Panc1 (cell line): Measurements from ENCODE around the gene CDH13. TPM values are rescaled to one million over a fixed set of nuclear protein-coding genes. Genes with fewer than 3 reads are reported as not detected.

Experiments
- ATAC-seq: fragments of 200-7000 bp; cut with Tn5 transposase; 2 replicates; pipeline ENCODE4 v1.9.1; 2020; ENCODE audit warnings: mild to moderate bottlenecking, moderate library complexity
- BruUV-seq: library from RNA; stranded (reverse); fragments of 400-500 nt; replicated peaks from 2 replicates; lab custom pipeline; 2021; lab: Mats Ljungman, UMichigan
- CTCF ChIA-PET: fragments of 300-600 bp; sonication (Branson Sonifier 250); formaldehyde crosslinking; loops from one replicate; lab custom pipeline; 2022; ENCODE audit warnings: antibody characterized with exemption; lab: Charles Lee
- POLR2A ChIA-PET: fragments of 300-600 bp; sonication (Branson Sonifier 250); formaldehyde crosslinking; loops from one replicate; lab custom pipeline; 2022; ENCODE audit warnings: antibody characterized with exemption; lab: Charles Lee
- DNase-seq: peaks from one replicate; pipeline ENCODE4 v3.0.0-alpha.2; 2010; ENCODE audit warnings: low read depth, low spot score
- H3K27ac ChIP-seq: 2 replicates; pipeline ENCODE4 v1.5.1; 2011; ENCODE audit warnings: mild to moderate bottlenecking, low read length, inconsistent platforms
- H3K27me3 ChIP-seq: fragments of 200-500 bp; sonication (Bioruptor generic); 2 replicates; pipeline ENCODE4 v1.6.0; 2014; ENCODE audit warnings: low read length, inconsistent platforms; ENCODE audit not compliant: control insufficient read depth, insufficient read depth
- H3K36me3 ChIP-seq: fragments of 200-500 bp; sonication (Bioruptor generic); 2 replicates; pipeline ENCODE4 v1.5.1; 2014; ENCODE audit warnings: inconsistent platforms, mild to moderate bottlenecking, low read length, moderate library complexity; ENCODE audit not compliant: control insufficient read depth, insufficient read depth
- H3K4me1 ChIP-seq: 2 replicates; pipeline ENCODE4 v1.5.1; 2011; ENCODE audit warnings: inconsistent platforms, mild to moderate bottlenecking, low read length, moderate library complexity; ENCODE audit not compliant: control insufficient read depth, insufficient read depth
- H3K4me3 ChIP-seq, 2 experiments: 2 replicates each; pipeline ENCODE4 v1.5.1; 2011 to 2012; ENCODE audit warnings: low read depth in 2 of 2, low read length in 2 of 2, mild to moderate bottlenecking in 2 of 2, inconsistent platforms in 1 of 2, moderate library complexity in 1 of 2
- H3K9me3 ChIP-seq: fragments of 200-500 bp; sonication (Bioruptor generic); 2 replicates; pipeline ENCODE4 v1.5.1; 2014; ENCODE audit warnings: low read depth, mild to moderate bottlenecking, inconsistent platforms, low read length, moderate library complexity; ENCODE audit not compliant: control insufficient read depth, insufficient read depth
- CTCF ChIP-seq: fragments of 450-650 bp; IDR thresholded peaks from 2 replicates; pipeline ENCODE4 v1.5.1; 2017; ENCODE audit warnings: mild to moderate bottlenecking
- POLR2AphosphoS5 ChIP-seq: IDR thresholded peaks from 2 replicates; pipeline ENCODE4 v1.6.1; 2012; ENCODE audit warnings: mild to moderate bottlenecking, low read depth, low read length, moderate library complexity
- SIN3A ChIP-seq: IDR thresholded peaks from 2 replicates; pipeline ENCODE4 v1.6.1; 2012; ENCODE audit warnings: low read depth, mild to moderate bottlenecking, low read length, moderate library complexity, borderline replicate concordance; ENCODE audit not compliant: insufficient read depth
- TCF7L2 ChIP-seq: IDR thresholded peaks from 2 replicates; pipeline ENCODE4 v1.6.1; 2011; ENCODE audit warnings: mild to moderate bottlenecking, low read depth, low read length, inconsistent platforms
- in situ Hi-C: cut with HindIII; loops from 2 replicates; pipeline ENCODE4 v1.10.0; 2016; ENCODE audit warnings: low sequenced_read_pairs, low pct_unique_long_range_greater_than_20kb
- intact Hi-C: fragments of 100-400 bp; cut with micrococcal nuclease; formaldehyde crosslinking; loops from one replicate; pipeline ENCODE4 v1.10.0; 2022; ENCODE audit not compliant: unreplicated experiment
- total RNA-seq: library from RNA; stranded (reverse); gene quantifications from one replicate; pipeline ENCODE4 v1.2.1, GENCODE V29; 2021; ENCODE audit not compliant: unreplicated experiment
- TF ChIP-seq, protein P1 (sequence below), 2 experiments: IDR thresholded peaks; 2 replicates each; pipeline ENCODE4 v1.6.1; 2011 to 2012; ENCODE audit warnings: low read depth in 2 of 2, control low read depth in 1 of 2, low read length in 1 of 2, mild to moderate bottlenecking in 1 of 2, moderate library complexity in 1 of 2; ENCODE audit not compliant: insufficient read depth in 1 of 2

The CDH13 gene
- total RNA-seq, 1 experiment from 2014 or later: not detected

- Histone ChIP-seq H3K4me1 (no peaks in the 10 kb centered on the region), H3K9me3 (no peaks in the 10 kb centered on the region), H3K36me3 (no peaks in the 10 kb centered on the region), H3K4me3 (no peak overlapping the region; a peak in 1 of 4 replicates), H3K27ac (no peak overlapping the region), H3K27me3 (no peaks in the 10 kb centered on the region)
- intact Hi-C loops: no loop called here
- CTCF ChIA-PET: no interaction called here
- DNase-seq (no peak), ATAC-seq (no peak)
- BruUV-seq: no TSS peak
- POLR2A ChIA-PET: no interaction called here
- in situ Hi-C loops: no loop called here
- TF ChIP-seq CTCF: no peak
- TF ChIP-seq POLR2AphosphoS5: no peak
- no peak for TF ChIP-seq TCF7L2
- no peak for TF ChIP-seq SIN3A
- TF ChIP-seq, protein P1, sequence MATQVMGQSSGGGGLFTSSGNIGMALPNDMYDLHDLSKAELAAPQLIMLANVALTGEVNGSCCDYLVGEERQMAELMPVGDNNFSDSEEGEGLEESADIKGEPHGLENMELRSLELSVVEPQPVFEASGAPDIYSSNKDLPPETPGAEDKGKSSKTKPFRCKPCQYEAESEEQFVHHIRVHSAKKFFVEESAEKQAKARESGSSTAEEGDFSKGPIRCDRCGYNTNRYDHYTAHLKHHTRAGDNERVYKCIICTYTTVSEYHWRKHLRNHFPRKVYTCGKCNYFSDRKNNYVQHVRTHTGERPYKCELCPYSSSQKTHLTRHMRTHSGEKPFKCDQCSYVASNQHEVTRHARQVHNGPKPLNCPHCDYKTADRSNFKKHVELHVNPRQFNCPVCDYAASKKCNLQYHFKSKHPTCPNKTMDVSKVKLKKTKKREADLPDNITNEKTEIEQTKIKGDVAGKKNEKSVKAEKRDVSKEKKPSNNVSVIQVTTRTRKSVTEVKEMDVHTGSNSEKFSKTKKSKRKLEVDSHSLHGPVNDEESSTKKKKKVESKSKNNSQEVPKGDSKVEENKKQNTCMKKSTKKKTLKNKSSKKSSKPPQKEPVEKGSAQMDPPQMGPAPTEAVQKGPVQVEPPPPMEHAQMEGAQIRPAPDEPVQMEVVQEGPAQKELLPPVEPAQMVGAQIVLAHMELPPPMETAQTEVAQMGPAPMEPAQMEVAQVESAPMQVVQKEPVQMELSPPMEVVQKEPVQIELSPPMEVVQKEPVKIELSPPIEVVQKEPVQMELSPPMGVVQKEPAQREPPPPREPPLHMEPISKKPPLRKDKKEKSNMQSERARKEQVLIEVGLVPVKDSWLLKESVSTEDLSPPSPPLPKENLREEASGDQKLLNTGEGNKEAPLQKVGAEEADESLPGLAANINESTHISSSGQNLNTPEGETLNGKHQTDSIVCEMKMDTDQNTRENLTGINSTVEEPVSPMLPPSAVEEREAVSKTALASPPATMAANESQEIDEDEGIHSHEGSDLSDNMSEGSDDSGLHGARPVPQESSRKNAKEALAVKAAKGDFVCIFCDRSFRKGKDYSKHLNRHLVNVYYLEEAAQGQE (IDR thresholded peaks at IDR 0.05; ENCODE audit: insufficient read depth in 1 of 2, low read depth in 2 of 2, low read length in 1 of 2): no peak
Observed at GRCh38 chr16:82995924-82996441, 369.2 kb downstream of the CDH13 start.

DNA sequence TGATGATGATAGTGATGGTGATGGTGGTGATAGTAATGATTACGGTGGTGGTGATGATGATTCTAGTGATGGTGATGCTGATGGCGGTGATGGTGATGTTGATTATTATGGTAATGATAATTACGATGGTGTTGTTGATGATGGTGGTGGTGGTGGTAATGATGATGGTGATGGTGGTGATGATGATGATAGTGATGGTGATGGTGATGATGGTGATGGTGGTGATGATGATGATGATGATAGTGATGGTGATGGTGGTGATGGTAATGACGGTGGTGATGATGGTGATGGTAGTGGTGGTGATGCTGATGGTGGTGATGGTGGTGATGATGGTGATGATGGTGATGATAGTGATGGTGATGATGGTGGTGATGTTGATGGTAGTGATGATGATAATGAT lies 370.0 kb downstream of the CDH13 start:
- no peak overlapping the region for H3K27ac ChIP-seq
- no peaks in the 10 kb centered on the region for H3K4me1 ChIP-seq
- in situ Hi-C loops (no loop called here), intact Hi-C loops (no loop called here)
- no peaks in the 10 kb centered on the region for H3K36me3 ChIP-seq
- H3K4me3 ChIP-seq: no peak overlapping the region
- ChIA-PET POLR2A (no interaction called here), CTCF (no interaction called here)
- BruUV-seq: no TSS peak
- no peak for TF ChIP-seq TCF7L2
- no peak for TF ChIP-seq POLR2AphosphoS5
- TF ChIP-seq SIN3A: no peak
- DNase-seq (no peak), ATAC-seq (no peak)
- no peaks in the 10 kb centered on the region for H3K9me3 ChIP-seq
- H3K27me3 ChIP-seq: no peaks in the 10 kb centered on the region

DNA sequence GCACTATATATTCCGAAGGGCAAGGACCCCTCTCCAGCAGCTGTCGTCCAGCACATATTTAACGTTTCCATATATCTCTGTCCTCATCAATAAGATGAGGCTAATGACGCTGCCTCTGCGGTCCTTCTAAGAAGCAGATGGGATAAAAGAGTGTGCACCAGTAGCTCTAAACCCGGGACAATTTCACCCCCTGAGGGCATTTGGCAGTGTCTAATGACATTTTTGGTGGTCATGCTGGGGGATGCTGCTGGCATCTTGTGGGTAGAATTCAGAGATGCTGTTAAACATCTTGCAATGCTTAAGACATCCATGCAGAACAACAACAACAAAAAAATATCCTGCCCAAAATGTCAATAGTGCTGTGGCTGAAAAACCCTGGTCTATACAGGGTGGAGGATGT lies 372.9 kb downstream of the CDH13 start:
- H3K27ac ChIP-seq: no peak overlapping the region
- ATAC-seq: no peak
- no peaks in the 10 kb centered on the region for H3K9me3 ChIP-seq
- ChIA-PET POLR2A (no interaction called here), CTCF (no interaction called here)
- no peaks in the 10 kb centered on the region for H3K36me3 ChIP-seq
- BruUV-seq: no TSS peak
- TF ChIP-seq SIN3A (no peak), TCF7L2 (no peak), CTCF (no peak), POLR2AphosphoS5 (no peak)
- TF ChIP-seq, protein P1 (IDR thresholded peaks at IDR 0.05; ENCODE audit: insufficient read depth in 1 of 2, low read depth in 2 of 2, low read length in 1 of 2): no peak
- in situ Hi-C loops (no loop called here), intact Hi-C loops (no loop called here)
- no peaks in the 10 kb centered on the region for H3K4me1 ChIP-seq
- DNase-seq: no peak
- no peaks in the 10 kb centered on the region for H3K27me3 ChIP-seq
- no peak overlapping the region for H3K4me3 ChIP-seq
